Endothelial cell of umbilical vein (primary cell): ENCODE measurements around the gene SSTR3.

ENCODE experiments used
- EZH2 ChIP-seq: IDR thresholded peaks from 2 replicates; pipeline ENCODE4 v1.6.1; 2012; ENCODE audit warnings: borderline replicate concordance, low read depth, mild to moderate bottlenecking, moderate library complexity, low read length, inconsistent platforms; ENCODE audit not compliant: severe bottlenecking
- FOS ChIP-seq: IDR thresholded peaks from 2 replicates; pipeline ENCODE4 v1.6.1; 2011; ENCODE audit warnings: mild to moderate bottlenecking, low read length, moderate library complexity, borderline replicate concordance; ENCODE audit not compliant: insufficient read depth
- GATA2 ChIP-seq: IDR thresholded peaks from 2 replicates; pipeline ENCODE4 v1.7.0; 2011; ENCODE audit warnings: low read depth, mild to moderate bottlenecking, moderate library complexity, mixed read lengths, low read length; ENCODE audit not compliant: insufficient read length, insufficient read depth
- JUN ChIP-seq: IDR thresholded peaks from 2 replicates; pipeline ENCODE4 v1.6.1; 2011; ENCODE audit warnings: borderline replicate concordance, low read depth; ENCODE audit not compliant: insufficient read length, insufficient read depth
- MYC ChIP-seq: IDR thresholded peaks from one replicate; pipeline ENCODE4 v1.6.1; 2011; ENCODE audit warnings: mild to moderate bottlenecking, low read depth, low read length
- POLR2A ChIP-seq: IDR thresholded peaks from 2 replicates; pipeline ENCODE4 v1.6.1; 2012; ENCODE audit warnings: low read depth, mild to moderate bottlenecking, control low read depth, low read length
- POLR2AphosphoS5 ChIP-seq: IDR thresholded peaks from 2 replicates; pipeline ENCODE4 v1.6.1; 2012; ENCODE audit warnings: low read depth, mild to moderate bottlenecking, control low read depth, low read length, moderate library complexity; ENCODE audit not compliant: insufficient read depth
- TF ChIP-seq, protein P1 (sequence below), 2 donors: IDR thresholded peaks; 1 replicate in 1 of 2; 2 replicates in 1 of 2; pipeline ENCODE4 v1.5.1; 2011; ENCODE audit warnings: low read length in 2 of 2, mild to moderate bottlenecking in 2 of 2, moderate library complexity in 2 of 2, control low read depth in 1 of 2, inconsistent platforms in 1 of 2, low read depth in 1 of 2; ENCODE audit not compliant: insufficient read depth in 1 of 2; ENCODE audit errors: extremely low read depth in 1 of 2
- TF ChIP-seq, protein P2 (sequence below): IDR thresholded peaks from 2 replicates; pipeline ENCODE4 v1.6.1; 2011; ENCODE audit not compliant: insufficient read depth, insufficient read length

DNA sequence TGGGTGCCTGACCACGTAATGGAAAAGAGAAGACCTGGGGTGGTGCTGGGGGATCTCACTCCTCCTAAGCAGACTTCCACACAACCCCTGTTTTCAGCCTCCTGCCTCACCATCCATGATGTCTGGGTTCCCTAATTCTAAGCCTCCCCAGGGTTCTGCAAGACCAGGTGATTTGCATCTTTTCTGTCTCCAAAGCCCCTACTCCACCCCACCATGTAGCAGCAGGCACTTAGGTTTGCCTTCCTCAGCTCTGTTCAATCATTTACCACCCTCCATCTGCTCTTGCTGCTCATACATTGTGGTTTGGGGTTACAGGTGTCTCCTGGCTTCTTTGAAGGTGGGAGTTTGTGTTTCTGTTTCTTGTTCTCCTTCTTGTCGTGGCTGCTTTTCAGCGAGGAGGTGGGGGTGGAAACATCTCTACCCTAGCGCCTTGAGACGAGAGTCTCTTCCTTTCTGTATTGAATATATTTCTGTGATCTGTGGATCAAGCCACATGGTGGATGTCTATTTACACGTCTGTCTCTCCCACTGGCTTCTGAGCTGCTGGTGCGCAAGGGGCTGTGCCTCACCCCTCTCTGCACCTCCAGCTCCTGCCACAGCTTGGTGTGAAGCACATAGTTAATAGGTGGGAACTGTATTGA, 6.6 kb upstream of the SSTR3 start:
- TF ChIP-seq, protein P1, sequence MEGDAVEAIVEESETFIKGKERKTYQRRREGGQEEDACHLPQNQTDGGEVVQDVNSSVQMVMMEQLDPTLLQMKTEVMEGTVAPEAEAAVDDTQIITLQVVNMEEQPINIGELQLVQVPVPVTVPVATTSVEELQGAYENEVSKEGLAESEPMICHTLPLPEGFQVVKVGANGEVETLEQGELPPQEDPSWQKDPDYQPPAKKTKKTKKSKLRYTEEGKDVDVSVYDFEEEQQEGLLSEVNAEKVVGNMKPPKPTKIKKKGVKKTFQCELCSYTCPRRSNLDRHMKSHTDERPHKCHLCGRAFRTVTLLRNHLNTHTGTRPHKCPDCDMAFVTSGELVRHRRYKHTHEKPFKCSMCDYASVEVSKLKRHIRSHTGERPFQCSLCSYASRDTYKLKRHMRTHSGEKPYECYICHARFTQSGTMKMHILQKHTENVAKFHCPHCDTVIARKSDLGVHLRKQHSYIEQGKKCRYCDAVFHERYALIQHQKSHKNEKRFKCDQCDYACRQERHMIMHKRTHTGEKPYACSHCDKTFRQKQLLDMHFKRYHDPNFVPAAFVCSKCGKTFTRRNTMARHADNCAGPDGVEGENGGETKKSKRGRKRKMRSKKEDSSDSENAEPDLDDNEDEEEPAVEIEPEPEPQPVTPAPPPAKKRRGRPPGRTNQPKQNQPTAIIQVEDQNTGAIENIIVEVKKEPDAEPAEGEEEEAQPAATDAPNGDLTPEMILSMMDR (IDR thresholded peaks at IDR 0.05; ENCODE audit: extremely low read depth in 1 of 2, insufficient read depth in 1 of 2, low read depth in 1 of 2, low read length in 2 of 2) = no peak
- TF ChIP-seq POLR2A = no peak
- TF ChIP-seq POLR2AphosphoS5 = no peak
- no peak for TF ChIP-seq EZH2
- TF ChIP-seq, protein P2, sequence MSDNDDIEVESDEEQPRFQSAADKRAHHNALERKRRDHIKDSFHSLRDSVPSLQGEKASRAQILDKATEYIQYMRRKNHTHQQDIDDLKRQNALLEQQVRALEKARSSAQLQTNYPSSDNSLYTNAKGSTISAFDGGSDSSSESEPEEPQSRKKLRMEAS = no peak
- TF ChIP-seq GATA2 = no peak
- no peak for TF ChIP-seq JUN
- TF ChIP-seq MYC = no peak
- TF ChIP-seq FOS = no peak
